ENCODE results near the gene PRAME.

The PRAME gene

DNA sequence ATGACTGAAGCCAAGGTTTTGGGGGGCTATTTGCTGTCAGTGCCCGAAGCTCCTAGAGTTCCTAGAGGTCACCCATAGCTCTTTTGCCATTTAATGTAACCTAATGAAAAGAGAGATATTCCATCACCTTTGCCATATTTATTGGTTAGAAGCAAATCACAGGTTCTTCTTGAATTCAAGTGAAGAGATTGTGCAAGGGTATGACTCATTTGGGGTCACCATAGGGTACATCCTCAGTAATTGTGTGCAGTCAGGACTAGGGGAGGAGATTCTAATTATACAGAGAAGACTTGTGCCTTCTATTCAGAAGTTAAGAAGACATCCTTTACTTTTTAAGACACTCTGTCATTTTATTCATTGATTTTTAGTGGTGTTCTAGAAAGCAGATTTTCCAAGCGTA lies 6.9 kb upstream of the PRAME start:
- Histone ChIP-seq H3K36me3 (ENCODE audit: control insufficient read depth in 5 of 5, insufficient read depth in 5 of 5, low read length in 5 of 5) (no peaks in the 10 kb centered on the region), H3K4me1 (ENCODE audit: control insufficient read depth in 5 of 5, insufficient read depth in 5 of 5, low read length in 5 of 5) (no peaks in the 10 kb centered on the region), H3K9me3 (ENCODE audit: control insufficient read depth in 5 of 5, low read length in 5 of 5) (peaks cover 0 to 7% (median 0%) of the 10 kb centered on the region in 5 donors), H3K9ac (ENCODE audit: low read length in 5 of 5) (no peak overlapping the region), H3K27me3 (ENCODE audit: control insufficient read depth in 5 of 5, insufficient read depth in 4 of 5, low read length in 5 of 5) (peaks cover 4 to 26% (median 13%) of the 10 kb centered on the region in 5 donors), H3K4me3 (ENCODE audit: low read depth in 1 of 5, low read length in 5 of 5) (no peak overlapping the region), H3K27ac (ENCODE audit: low read depth, low read length) (no peak overlapping the region)

DNA sequence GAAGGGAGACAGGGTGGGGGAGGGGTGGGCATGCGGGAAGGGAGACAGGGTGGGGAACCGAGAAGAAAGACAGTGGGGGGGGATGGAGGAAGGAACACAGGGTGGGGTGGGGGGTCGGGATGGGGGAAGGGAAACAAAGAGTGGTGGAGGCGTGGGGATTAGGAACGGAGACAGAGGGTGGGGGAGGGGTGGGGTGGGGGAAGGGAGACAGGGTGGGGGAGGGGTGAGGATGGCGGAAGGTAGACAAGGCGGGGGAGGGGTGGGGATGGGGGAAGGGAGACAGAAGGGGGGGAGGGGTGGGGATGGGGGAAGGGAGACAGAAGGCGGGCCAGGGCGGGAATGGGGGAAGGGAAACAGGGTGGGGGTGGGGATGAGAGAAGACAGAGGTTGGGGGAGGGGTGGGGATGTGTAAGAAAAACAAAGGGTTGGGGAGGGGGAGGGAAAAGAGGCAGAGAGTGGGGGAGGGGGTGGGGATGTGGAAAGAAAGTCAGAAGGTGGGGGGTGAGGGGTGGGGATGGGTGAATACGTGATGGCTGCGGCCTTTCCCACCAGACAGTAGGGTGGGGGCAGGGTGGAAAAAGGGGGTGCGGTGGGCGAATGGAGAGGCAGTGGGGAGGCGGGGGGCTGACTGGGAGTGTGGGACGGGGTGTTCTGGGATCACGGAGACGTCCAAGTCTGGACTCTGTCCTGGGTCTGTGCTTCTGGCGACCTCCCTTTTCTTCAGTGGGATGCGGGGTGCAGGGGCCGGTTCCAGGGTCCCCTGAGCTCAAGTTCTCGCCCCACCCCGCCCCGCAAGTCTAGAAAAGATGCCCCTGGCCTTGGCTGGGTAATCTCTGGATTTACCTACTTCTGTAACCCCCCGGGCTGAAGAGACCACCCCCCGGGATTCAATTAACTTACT lies 744 bp downstream of the PRAME start:
- no peak overlapping the region for H3K9ac ChIP-seq (ENCODE audit: low read length in 5 of 5)
- no peak overlapping the region for H3K4me3 ChIP-seq (ENCODE audit: low read depth in 1 of 5, low read length in 5 of 5)
- H3K36me3 ChIP-seq (ENCODE audit: control insufficient read depth in 5 of 5, insufficient read depth in 5 of 5, low read length in 5 of 5) = no peaks in the 10 kb centered on the region
- H3K4me1 ChIP-seq (ENCODE audit: control insufficient read depth in 5 of 5, insufficient read depth in 5 of 5, low read length in 5 of 5) = peaks cover 0 to 4% (median 0%) of the 10 kb centered on the region in 5 donors
- no peak overlapping the region for H3K27ac ChIP-seq (ENCODE audit: low read depth, low read length)
- H3K9me3 ChIP-seq (ENCODE audit: control insufficient read depth in 5 of 5, low read length in 5 of 5) = no peaks in the 10 kb centered on the region
- H3K27me3 ChIP-seq (ENCODE audit: control insufficient read depth in 5 of 5, insufficient read depth in 4 of 5, low read length in 5 of 5) = peaks cover 0 to 3% (median 0%) of the 10 kb centered on the region in 5 donors

DNA sequence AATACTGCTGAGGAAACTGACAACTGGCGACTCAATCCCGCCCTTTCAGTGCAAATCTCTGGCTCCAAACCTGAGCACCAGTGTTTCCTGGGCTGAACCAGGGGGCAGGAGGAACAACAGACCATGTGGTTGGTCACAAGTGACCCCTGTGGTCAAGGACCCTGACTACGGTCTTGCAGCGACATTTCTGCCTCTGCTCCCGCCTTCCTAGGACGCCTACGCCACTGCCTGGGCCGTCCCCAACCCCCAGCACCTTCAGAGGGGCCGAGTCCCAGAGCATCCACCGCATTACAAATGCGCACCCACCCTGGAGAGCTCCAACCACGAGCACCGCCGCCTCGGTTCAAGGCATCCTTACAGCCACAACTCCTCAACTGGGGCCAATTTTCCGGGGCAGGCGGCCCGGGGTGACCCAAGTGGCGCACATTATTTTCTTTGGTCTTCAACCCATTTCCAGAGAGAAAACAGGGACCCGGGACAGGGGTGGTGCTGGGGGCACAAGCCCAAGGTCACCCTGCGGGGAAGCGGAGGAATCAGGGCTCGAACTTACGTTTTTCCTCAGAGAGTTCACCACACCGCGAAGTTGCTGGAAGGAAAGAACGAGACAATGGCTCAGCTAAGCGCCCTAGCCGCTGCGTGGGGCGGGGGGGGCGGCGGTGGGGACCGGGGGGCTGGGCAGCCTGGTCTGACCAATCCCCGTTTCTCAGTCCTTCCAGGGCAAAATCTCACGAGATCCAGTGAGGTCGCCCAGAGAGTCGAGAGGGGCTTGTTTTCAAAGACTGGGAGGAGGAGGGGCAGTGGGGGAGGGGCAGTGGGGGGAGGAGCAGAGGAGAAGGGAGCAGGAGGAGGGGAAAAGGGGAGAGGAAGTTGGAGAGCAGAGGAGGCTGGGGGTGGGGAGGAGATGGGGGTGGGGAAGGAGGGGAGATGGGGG lies 1.8 kb downstream of the PRAME start:
- no peak overlapping the region for H3K9ac ChIP-seq (ENCODE audit: low read length in 5 of 5)
- peaks cover 0 to 3% (median 0%) of the 10 kb centered on the region in 5 donors for H3K27me3 ChIP-seq (ENCODE audit: control insufficient read depth in 5 of 5, insufficient read depth in 4 of 5, low read length in 5 of 5)
- no peaks in the 10 kb centered on the region for H3K9me3 ChIP-seq (ENCODE audit: control insufficient read depth in 5 of 5, low read length in 5 of 5)
- no peaks in the 10 kb centered on the region for H3K36me3 ChIP-seq (ENCODE audit: control insufficient read depth in 5 of 5, insufficient read depth in 5 of 5, low read length in 5 of 5)
- H3K27ac ChIP-seq (ENCODE audit: low read depth, low read length) = no peak overlapping the region
- no peak overlapping the region for H3K4me3 ChIP-seq (ENCODE audit: low read depth in 1 of 5, low read length in 5 of 5)
- peaks cover 0 to 4% (median 0%) of the 10 kb centered on the region in 5 donors for H3K4me1 ChIP-seq (ENCODE audit: control insufficient read depth in 5 of 5, insufficient read depth in 5 of 5, low read length in 5 of 5)

DNA sequence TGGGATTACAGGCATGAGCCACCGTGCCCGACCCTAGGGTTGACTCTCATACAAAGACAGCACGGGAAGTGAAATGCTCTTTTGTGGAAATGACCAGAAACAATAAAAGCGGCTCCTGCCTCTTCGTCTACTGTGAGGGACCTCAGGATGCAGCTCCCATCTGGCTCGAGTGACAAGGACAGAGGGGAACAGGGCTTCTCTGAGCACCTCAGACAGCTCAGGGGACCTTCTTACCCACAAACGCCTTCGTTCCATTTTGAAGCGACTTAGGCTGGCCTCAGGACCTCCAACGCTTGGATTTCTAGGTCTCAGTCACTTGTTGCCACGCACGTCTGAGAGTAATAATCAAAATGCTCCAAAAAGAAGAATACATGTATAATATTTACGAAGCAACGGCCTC lies 2.5 kb downstream of the PRAME start:
- Histone ChIP-seq H3K36me3 (ENCODE audit: control insufficient read depth in 5 of 5, insufficient read depth in 5 of 5, low read length in 5 of 5) (no peaks in the 10 kb centered on the region), H3K27me3 (ENCODE audit: control insufficient read depth in 5 of 5, insufficient read depth in 4 of 5, low read length in 5 of 5) (peaks cover 0 to 3% (median 0%) of the 10 kb centered on the region in 5 donors), H3K4me3 (ENCODE audit: low read depth in 1 of 5, low read length in 5 of 5) (no peak overlapping the region), H3K27ac (ENCODE audit: low read depth, low read length) (no peak overlapping the region), H3K9me3 (ENCODE audit: control insufficient read depth in 5 of 5, low read length in 5 of 5) (no peaks in the 10 kb centered on the region), H3K4me1 (ENCODE audit: control insufficient read depth in 5 of 5, insufficient read depth in 5 of 5, low read length in 5 of 5) (peaks cover 0 to 4% (median 0%) of the 10 kb centered on the region in 5 donors), H3K9ac (ENCODE audit: low read length in 5 of 5) (no peak overlapping the region)

DNA sequence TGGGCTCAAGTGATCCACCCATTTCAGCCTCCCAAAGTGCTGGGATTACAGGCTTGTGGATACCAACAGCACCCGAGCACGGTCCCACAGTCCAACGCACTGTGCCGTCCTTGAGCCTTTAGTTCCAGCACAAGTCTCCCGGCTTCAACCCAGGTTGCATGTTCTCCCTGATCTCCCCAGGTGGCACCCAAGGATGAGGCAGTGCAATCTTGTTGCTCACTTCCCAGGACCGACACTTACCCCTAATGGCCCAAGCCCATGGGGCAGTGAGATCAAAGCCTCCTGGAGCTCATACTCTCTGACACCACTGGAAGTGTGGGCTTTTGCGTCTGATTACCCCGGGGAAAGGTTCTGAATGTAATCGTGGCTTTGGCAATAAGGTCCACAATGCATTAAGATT lies 3.5 kb downstream of the PRAME start:
- Histone ChIP-seq H3K9ac (ENCODE audit: low read length in 5 of 5) (no peak overlapping the region), H3K36me3 (ENCODE audit: control insufficient read depth in 5 of 5, insufficient read depth in 5 of 5, low read length in 5 of 5) (no peaks in the 10 kb centered on the region), H3K4me3 (ENCODE audit: low read depth in 1 of 5, low read length in 5 of 5) (no peak overlapping the region), H3K27ac (ENCODE audit: low read depth, low read length) (no peak overlapping the region), H3K4me1 (ENCODE audit: control insufficient read depth in 5 of 5, insufficient read depth in 5 of 5, low read length in 5 of 5) (peaks cover 0 to 4% (median 0%) of the 10 kb centered on the region in 5 donors), H3K9me3 (ENCODE audit: control insufficient read depth in 5 of 5, low read length in 5 of 5) (no peaks in the 10 kb centered on the region), H3K27me3 (ENCODE audit: control insufficient read depth in 5 of 5, insufficient read depth in 4 of 5, low read length in 5 of 5) (peaks cover 0 to 5% (median 0%) of the 10 kb centered on the region in 5 donors)

DNA sequence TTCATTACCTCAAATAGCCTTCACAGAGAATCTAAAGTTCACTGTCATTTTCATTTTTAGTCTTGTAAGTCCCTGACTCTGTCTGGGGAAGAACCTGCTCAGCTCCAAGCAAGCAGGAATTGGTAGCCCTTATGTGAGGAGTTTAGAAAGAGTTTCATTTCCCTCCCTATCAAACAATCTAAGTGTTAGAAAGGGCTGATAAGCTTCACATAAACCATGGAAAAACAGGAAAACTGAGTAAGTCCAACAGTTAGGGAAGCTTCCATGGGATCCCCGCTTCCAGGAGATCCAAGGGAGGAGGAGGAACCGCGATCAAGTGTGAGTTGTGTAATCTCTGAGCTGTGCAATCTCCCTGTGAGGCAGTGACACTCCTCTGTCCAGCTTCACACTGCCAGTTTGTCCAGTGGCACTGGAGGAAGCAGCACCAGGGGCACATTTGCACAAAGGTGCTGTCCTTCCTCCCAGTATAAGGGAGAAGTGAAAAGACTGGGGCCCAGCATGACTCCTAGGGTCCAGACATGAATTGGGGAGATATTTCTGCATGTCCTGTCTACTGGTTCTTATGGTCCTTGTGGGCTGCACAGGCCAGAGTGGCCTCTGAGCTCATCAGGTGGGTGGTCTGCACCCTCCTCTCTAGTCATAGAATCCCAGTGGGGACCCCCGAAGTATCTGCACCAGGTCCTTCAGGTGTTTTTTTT lies 4.3 kb downstream of the PRAME start:
- H3K27me3 ChIP-seq (ENCODE audit: control insufficient read depth in 5 of 5, insufficient read depth in 4 of 5, low read length in 5 of 5) = peaks cover 0 to 10% (median 1%) of the 10 kb centered on the region in 5 donors
- H3K27ac ChIP-seq (ENCODE audit: low read depth, low read length) = no peak overlapping the region
- no peaks in the 10 kb centered on the region for H3K9me3 ChIP-seq (ENCODE audit: control insufficient read depth in 5 of 5, low read length in 5 of 5)
- no peaks in the 10 kb centered on the region for H3K36me3 ChIP-seq (ENCODE audit: control insufficient read depth in 5 of 5, insufficient read depth in 5 of 5, low read length in 5 of 5)
- H3K9ac ChIP-seq (ENCODE audit: low read length in 5 of 5) = no peak overlapping the region
- no peak overlapping the region for H3K4me3 ChIP-seq (ENCODE audit: low read depth in 1 of 5, low read length in 5 of 5)
- peaks cover 0 to 4% (median 0%) of the 10 kb centered on the region in 5 donors for H3K4me1 ChIP-seq (ENCODE audit: control insufficient read depth in 5 of 5, insufficient read depth in 5 of 5, low read length in 5 of 5)

DNA sequence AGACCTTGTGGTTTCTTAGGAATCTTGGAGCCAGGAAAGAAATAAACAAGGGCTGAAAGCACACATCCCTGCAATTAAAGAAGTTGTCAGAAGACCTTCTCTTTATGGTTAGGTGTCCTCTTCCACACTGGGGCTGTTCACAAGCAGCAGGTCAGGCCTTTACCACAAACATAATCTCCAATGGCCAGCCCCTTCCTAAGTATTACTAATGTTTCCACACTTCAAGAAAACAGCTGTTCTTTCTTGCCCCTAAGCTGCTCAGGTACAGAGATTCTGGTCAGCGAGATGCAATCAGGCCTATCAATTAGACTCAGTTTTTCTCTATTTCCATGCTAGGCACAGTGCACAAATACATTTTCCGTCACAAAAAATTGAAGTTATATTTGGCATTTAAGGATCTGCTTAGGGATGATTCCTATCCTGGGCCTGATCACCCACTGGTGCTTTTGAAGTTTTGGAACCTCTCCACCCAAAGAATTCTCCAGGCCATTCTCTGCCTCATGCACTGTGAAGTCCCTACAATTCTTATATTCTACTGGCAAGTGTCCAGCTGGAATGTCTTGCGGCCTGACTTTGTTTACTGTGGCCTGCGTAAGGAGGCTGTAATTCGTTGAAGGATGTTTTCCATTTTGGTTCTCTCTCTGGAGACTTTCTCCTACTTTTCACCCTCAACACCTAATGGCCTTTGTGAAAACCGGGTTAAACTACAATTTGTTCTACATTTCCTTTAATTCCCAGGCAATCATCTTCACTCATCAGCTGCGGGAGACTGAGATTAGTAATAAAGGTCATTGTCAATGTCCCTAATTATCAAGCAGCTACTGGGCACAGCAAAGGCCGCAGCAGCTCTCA lies 5.1 kb downstream of the PRAME start:
- H3K9me3 ChIP-seq (ENCODE audit: control insufficient read depth in 5 of 5, low read length in 5 of 5) = no peaks in the 10 kb centered on the region
- no peak overlapping the region for H3K4me3 ChIP-seq (ENCODE audit: low read depth in 1 of 5, low read length in 5 of 5)
- H3K27me3 ChIP-seq (ENCODE audit: control insufficient read depth in 5 of 5, insufficient read depth in 4 of 5, low read length in 5 of 5) = peaks cover 0 to 6% (median 3%) of the 10 kb centered on the region in 5 donors
- peaks cover 0 to 4% (median 0%) of the 10 kb centered on the region in 5 donors for H3K4me1 ChIP-seq (ENCODE audit: control insufficient read depth in 5 of 5, insufficient read depth in 5 of 5, low read length in 5 of 5)
- H3K36me3 ChIP-seq (ENCODE audit: control insufficient read depth in 5 of 5, insufficient read depth in 5 of 5, low read length in 5 of 5) = no peaks in the 10 kb centered on the region
- H3K9ac ChIP-seq (ENCODE audit: low read length in 5 of 5) = no peak overlapping the region
- no peak overlapping the region for H3K27ac ChIP-seq (ENCODE audit: low read depth, low read length)

DNA sequence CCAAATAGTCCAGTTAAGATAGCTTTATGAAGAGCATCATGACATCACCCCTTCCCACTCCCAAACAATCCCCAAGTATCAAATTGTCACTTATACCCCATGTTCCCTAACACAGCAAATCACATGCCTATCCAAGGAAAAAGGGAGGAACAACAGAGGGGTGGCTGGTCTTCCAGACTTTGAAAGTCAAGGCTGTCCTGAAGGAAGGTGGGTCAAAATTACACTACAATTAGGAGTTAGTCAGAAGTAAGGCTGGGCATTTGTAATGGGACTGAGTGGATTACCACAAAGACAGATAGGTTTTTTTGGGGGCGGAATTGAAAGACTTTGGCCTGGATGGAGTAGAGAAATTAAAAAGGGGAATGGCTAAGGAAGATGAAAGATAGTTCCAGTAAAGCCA lies 5.9 kb downstream of the PRAME start:
- Histone ChIP-seq H3K27ac (ENCODE audit: low read depth, low read length) (no peak overlapping the region), H3K27me3 (ENCODE audit: control insufficient read depth in 5 of 5, insufficient read depth in 4 of 5, low read length in 5 of 5) (peaks cover 0 to 10% (median 5%) of the 10 kb centered on the region in 5 donors), H3K9me3 (ENCODE audit: control insufficient read depth in 5 of 5, low read length in 5 of 5) (no peaks in the 10 kb centered on the region), H3K9ac (ENCODE audit: low read length in 5 of 5) (no peak overlapping the region), H3K4me1 (ENCODE audit: control insufficient read depth in 5 of 5, insufficient read depth in 5 of 5, low read length in 5 of 5) (peaks cover 0 to 5% (median under 1%) of the 10 kb centered on the region in 5 donors), H3K36me3 (ENCODE audit: control insufficient read depth in 5 of 5, insufficient read depth in 5 of 5, low read length in 5 of 5) (no peaks in the 10 kb centered on the region), H3K4me3 (ENCODE audit: low read depth in 1 of 5, low read length in 5 of 5) (no peak overlapping the region)

DNA sequence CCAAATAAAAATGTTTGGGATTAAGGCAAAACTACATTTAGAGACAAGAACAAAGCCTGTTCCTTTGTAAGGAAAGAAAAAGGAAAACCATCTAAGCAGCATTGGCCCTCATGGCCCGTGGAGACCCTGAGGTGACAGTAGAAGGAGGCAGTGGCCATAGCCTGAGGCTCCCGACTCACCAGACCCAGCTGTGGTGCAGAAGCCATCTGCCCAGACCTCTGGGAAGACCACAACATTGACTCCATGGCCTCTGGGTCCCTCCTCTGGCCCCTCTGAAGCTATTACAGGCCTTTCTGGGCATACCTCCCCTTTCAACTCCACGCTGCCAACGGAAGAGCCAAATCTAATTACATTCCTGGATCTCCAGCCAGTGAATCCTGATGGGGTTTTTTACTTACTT lies 6.4 kb downstream of the PRAME start:
- Histone ChIP-seq H3K4me3 (ENCODE audit: low read depth in 1 of 5, low read length in 5 of 5) (no peak overlapping the region), H3K36me3 (ENCODE audit: control insufficient read depth in 5 of 5, insufficient read depth in 5 of 5, low read length in 5 of 5) (no peaks in the 10 kb centered on the region), H3K27me3 (ENCODE audit: control insufficient read depth in 5 of 5, insufficient read depth in 4 of 5, low read length in 5 of 5) (peaks cover 0 to 14% (median 7%) of the 10 kb centered on the region in 5 donors), H3K27ac (ENCODE audit: low read depth, low read length) (no peak overlapping the region), H3K9ac (ENCODE audit: low read length in 5 of 5) (no peak overlapping the region), H3K9me3 (ENCODE audit: control insufficient read depth in 5 of 5, low read length in 5 of 5) (no peaks in the 10 kb centered on the region), H3K4me1 (ENCODE audit: control insufficient read depth in 5 of 5, insufficient read depth in 5 of 5, low read length in 5 of 5) (peaks cover 0 to 8% (median 4%) of the 10 kb centered on the region in 5 donors)
